ENCODE data around the gene COLEC12. TPM values are rescaled to one million over a fixed set of nuclear protein-coding genes. Genes with fewer than 3 reads are reported as not detected.
"Not testable (repeated sequence)": the region's sequence is repeated elsewhere in the genome, so short reads cannot be mapped to it uniquely, and the experiment has no call there.

The COLEC12 gene
- total RNA-seq, 4 donors from 2014 or later, result 1.4 to 12.2 (median 4.0) TPM

- TF ChIP-seq POLR2A (IDR thresholded peaks at IDR 0.05) (no peak), CTCF (IDR thresholded peaks at IDR 0.05) (no peak)
- WGBS, 2 donors, result 79 to 85% methylated on average over 4 of the region's 4 CpGs
- no peak for DNase-seq
- H3K4me3 ChIP-seq, result no peak overlapping the region
- no peaks in the 10 kb centered on the region for H3K4me1 ChIP-seq
- no peak overlapping the region for H3K27ac ChIP-seq
- no peaks in the 10 kb centered on the region for H3K9me3 ChIP-seq
- no peaks in the 10 kb centered on the region for H3K27me3 ChIP-seq
- intact Hi-C loops (cut with DNase I), result loop anchor here (10.0 kb wide), 1 partner anchor 161 kb away; no protein-coding TSS in a partner anchor
- H3K36me3 ChIP-seq, result no peaks in the 10 kb centered on the region
These were observed 207.0 kb downstream of the COLEC12 start for GRCh38 chr18:293536-293935.

- intact Hi-C loops (cut with DNase I), result loop anchor here (10.0 kb wide), 1 partner anchor 163 kb away; no protein-coding TSS in a partner anchor
- no peak for DNase-seq
- H3K4me3 ChIP-seq, result no peak overlapping the region
- TF ChIP-seq CTCF (IDR thresholded peaks at IDR 0.05), result no peak
- TF ChIP-seq POLR2A (IDR thresholded peaks at IDR 0.05), result no peak
- H3K27ac ChIP-seq, result no peak overlapping the region
- 57 to 58% methylated on average over 3 of the region's 3 CpGs for WGBS, 2 donors
- no peaks in the 10 kb centered on the region for H3K9me3 ChIP-seq
- H3K36me3 ChIP-seq, result no peaks in the 10 kb centered on the region
- H3K4me1 ChIP-seq, result no peaks in the 10 kb centered on the region
- H3K27me3 ChIP-seq, result no peaks in the 10 kb centered on the region
These were observed 208.2 kb downstream of the COLEC12 start for GRCh38 chr18:292271-292670.

- 64 to 68% methylated on average over 3 to 4 of the region's 4 CpGs for WGBS, 2 donors
- DNase-seq, H3K9me3 ChIP-seq, H3K27ac ChIP-seq, H3K27me3 ChIP-seq, H3K4me3 ChIP-seq, H3K4me1 ChIP-seq, H3K36me3 ChIP-seq: not testable (repeated sequence)
- intact Hi-C loops (cut with DNase I), result loop anchor here (10.0 kb wide), 2 partner anchors 165 to 325 kb away; no protein-coding TSS in a partner anchor
These were observed 210.5 kb downstream of the COLEC12 start for GRCh38 chr18:289970-290369.

- Histone ChIP-seq H3K4me3 (no peak overlapping the region), H3K4me1 (no peaks in the 10 kb centered on the region), H3K36me3 (no peaks in the 10 kb centered on the region), H3K9me3 (no peaks in the 10 kb centered on the region), H3K27me3 (no peaks in the 10 kb centered on the region), H3K27ac (no peak overlapping the region)
- intact Hi-C loops (cut with DNase I), result loop anchor here (10.0 kb wide), 1 partner anchor 326 kb away; no protein-coding TSS in a partner anchor
- DNase-seq, result no peak
- TF ChIP-seq CTCF (IDR thresholded peaks at IDR 0.05) (no peak), POLR2A (IDR thresholded peaks at IDR 0.05) (no peak)
- WGBS, 2 donors, result 42 to 43% methylated on average over 1 of the region's 1 CpG
These were observed 211.5 kb downstream of the COLEC12 start for GRCh38 chr18:289026-289425.

- no peaks in the 10 kb centered on the region for H3K4me1 ChIP-seq
- no peaks in the 10 kb centered on the region for H3K36me3 ChIP-seq
- H3K27ac ChIP-seq, result no peak overlapping the region
- intact Hi-C loops (cut with DNase I), result loop anchor here (10.0 kb wide), 1 partner anchor 328 kb away; no protein-coding TSS in a partner anchor
- no peak overlapping the region for H3K4me3 ChIP-seq
- TF ChIP-seq CTCF (IDR thresholded peaks at IDR 0.05) (peak in 4 of 6 experiments; percentile 22 to 54 (median 40)), POLR2A (IDR thresholded peaks at IDR 0.05) (no peak)
- peaks cover 0 to 5% (median 0%) of the 10 kb centered on the region in 4 donors for H3K27me3 ChIP-seq
- H3K9me3 ChIP-seq, result no peaks in the 10 kb centered on the region
- whole genome bisulfite sequencing, 2 donors, result 47 to 58% methylated on average over 7 to 8 of the region's 8 CpGs
- no peak for DNase-seq
These were observed 213.8 kb downstream of the COLEC12 start for GRCh38 chr18:286515-287310.
